Left ventricle myocardium inferior (tissue), 1 donor: Measurements from ENCODE around the gene SLC39A13. TPM values are rescaled to one million over a fixed set of nuclear protein-coding genes. Genes with fewer than 3 reads are reported as not detected.
"Not testable (repeated sequence)": the region's sequence is repeated elsewhere in the genome, so short reads cannot be mapped to it uniquely, and the experiment has no call there.

ENCODE experiments used
- DNase-seq: peaks from one replicate; pipeline ENCODE4 v3.0.0-alpha.2; 2020
- H3K27ac ChIP-seq: fragments of 200-600 bp; replicated peaks from 2 replicates; pipeline ENCODE4 v1.8.0; 2021
- H3K27me3 ChIP-seq: fragments of 200-600 bp; 2 replicates; pipeline ENCODE4 v1.8.0; 2021; ENCODE audit warnings: low read depth
- H3K36me3 ChIP-seq: fragments of 200-600 bp; 2 replicates; pipeline ENCODE4 v1.8.0; 2021
- H3K4me1 ChIP-seq: fragments of 200-600 bp; 2 replicates; pipeline ENCODE4 v1.8.0; 2021
- H3K4me3 ChIP-seq: fragments of 200-600 bp; 2 replicates; pipeline ENCODE4 v1.8.0; 2021; ENCODE audit warnings: mild to moderate bottlenecking, moderate library complexity
- H3K9me3 ChIP-seq: fragments of 200-600 bp; replicated peaks from 2 replicates; pipeline ENCODE4 v1.8.0; 2021
- CTCF ChIP-seq: fragments of 200-600 bp; IDR thresholded peaks from 2 replicates; pipeline ENCODE4 v1.8.0; 2021; ENCODE audit warnings: antibody characterized with exemption, mild to moderate bottlenecking, borderline replicate concordance
- intact Hi-C: fragments of 100-400 bp; cut with micrococcal nuclease; formaldehyde crosslinking; loops from one replicate; pipeline ENCODE4 v1.11.0; 2022
- total RNA-seq: library from RNA; stranded (reverse); fragmentation: NEBNext Ultra II Directional; extraction: Animal tissue kit (Norgen Biotek cat#: 25700); gene quantifications from one replicate; pipeline ENCODE4 v1.2.1, GENCODE V29; 2021
- donor health status: DM: no; HTN: yes; CAD: no; lungs with severe emphysema.

The SLC39A13 gene
- total RNA-seq, 1 donor from 2014 or later, result 36.5 TPM

- intact Hi-C loops, result no loop called here
- TF ChIP-seq CTCF, result no peak
These were observed 43.6 kb downstream of the SLC39A13 start for GRCh38 chr11:47451990-47452389.

GRCh38 chr11:47453365-47453764 is 45.0 kb downstream of the SLC39A13 start:
- Histone ChIP-seq H3K4me1 (no peaks in the 10 kb centered on the region), H3K9me3 (no peaks in the 10 kb centered on the region), H3K4me3 (no peak overlapping the region), H3K27me3 (no peaks in the 10 kb centered on the region), H3K36me3 (no peaks in the 10 kb centered on the region), H3K27ac (no peak overlapping the region)
- TF ChIP-seq CTCF, result no peak
- intact Hi-C loops, result no loop called here
- DNase-seq, result no peak

More at GRCh38 chr11:47451990-47452389, 43.6 kb downstream of the SLC39A13 start:
- Histone ChIP-seq H3K27me3 (no peaks in the 10 kb centered on the region), H3K4me3 (no peak overlapping the region), H3K36me3 (no peaks in the 10 kb centered on the region), H3K27ac (no peak overlapping the region), H3K9me3 (no peaks in the 10 kb centered on the region), H3K4me1 (no peaks in the 10 kb centered on the region)
- no peak for DNase-seq

GRCh38 chr11:47454258-47454671 is 45.9 kb downstream of the SLC39A13 start:
- peak; percentile 82 for TF ChIP-seq CTCF
- H3K27ac ChIP-seq, H3K4me1 ChIP-seq, H3K27me3 ChIP-seq, H3K4me3 ChIP-seq, H3K9me3 ChIP-seq, intact Hi-C loops, H3K36me3 ChIP-seq: not testable (repeated sequence)
- DNase-seq, result peak; percentile 69

GRCh38 chr11:47460571-47461235 is 52.3 kb downstream of the SLC39A13 start:
- no peak for DNase-seq
- H3K27ac ChIP-seq, result no peak overlapping the region
- no peak overlapping the region for H3K4me3 ChIP-seq
- H3K27me3 ChIP-seq, result no peaks in the 10 kb centered on the region
- H3K9me3 ChIP-seq, result no peaks in the 10 kb centered on the region
- H3K36me3 ChIP-seq, result peaks cover 9% of the 10 kb centered on the region
- TF ChIP-seq CTCF, result no peak
- intact Hi-C loops, result loop anchor here (10.0 kb wide), 1 partner anchor 154 kb away; no protein-coding TSS in a partner anchor
- H3K4me1 ChIP-seq, result peaks cover 23% of the 10 kb centered on the region

GRCh38 chr11:47461876-47462275 is 53.5 kb downstream of the SLC39A13 start:
- H3K9me3 ChIP-seq, result no peaks in the 10 kb centered on the region
- H3K36me3 ChIP-seq, result peaks cover 9% of the 10 kb centered on the region
- H3K27me3 ChIP-seq, result no peaks in the 10 kb centered on the region
- H3K27ac ChIP-seq, result no peak overlapping the region
- intact Hi-C loops, result loop anchor here (10.0 kb wide), 1 partner anchor 153 kb away; no protein-coding TSS in a partner anchor
- peaks cover 35% of the 10 kb centered on the region for H3K4me1 ChIP-seq
- no peak for TF ChIP-seq CTCF
- DNase-seq, result no peak
- H3K4me3 ChIP-seq, result no peak overlapping the region
